Neural cell (in vitro differentiated cells): Measurements from ENCODE around the gene OLFM1.

Experiments
- EZH2 ChIP-seq: fragments of 200-600, 300-800 bp; shearing (Covaris generic), sonication (generic); IDR thresholded peaks from 2 replicates; pipeline ENCODE4 v1.6.1; 2014; ENCODE audit warnings: antibody characterized with exemption, low read length, borderline replicate concordance, mild to moderate bottlenecking; ENCODE audit not compliant: insufficient read depth, poor library complexity, severe bottlenecking
- MXI1 ChIP-seq: fragments of 450-650 bp; conservative IDR thresholded peaks from 2 replicates; pipeline ENCODE4 v1.6.1; 2014; ENCODE audit warnings: antibody characterized with exemption, mild to moderate bottlenecking; ENCODE audit not compliant: poor library complexity, severe bottlenecking
- POLR2AphosphoS5 ChIP-seq: IDR thresholded peaks from 2 replicates; pipeline ENCODE4 v1.6.1; 2012
- SMC3 ChIP-seq: fragments of 450-650 bp; conservative IDR thresholded peaks from 2 replicates; pipeline ENCODE4 v1.6.1; 2014; ENCODE audit warnings: antibody characterized with exemption, mild to moderate bottlenecking, moderate library complexity; ENCODE audit not compliant: poor library complexity
- TAF1 ChIP-seq: IDR thresholded peaks from 2 replicates; pipeline ENCODE4 v1.6.1; 2012; ENCODE audit warnings: low read depth
- TF ChIP-seq, protein P1 (sequence below): fragments of 450-650 bp; IDR thresholded peaks from 2 replicates; pipeline ENCODE4 v1.5.1; 2014; ENCODE audit warnings: antibody characterized with exemption, mild to moderate bottlenecking, moderate library complexity; ENCODE audit not compliant: poor library complexity, severe bottlenecking

DNA sequence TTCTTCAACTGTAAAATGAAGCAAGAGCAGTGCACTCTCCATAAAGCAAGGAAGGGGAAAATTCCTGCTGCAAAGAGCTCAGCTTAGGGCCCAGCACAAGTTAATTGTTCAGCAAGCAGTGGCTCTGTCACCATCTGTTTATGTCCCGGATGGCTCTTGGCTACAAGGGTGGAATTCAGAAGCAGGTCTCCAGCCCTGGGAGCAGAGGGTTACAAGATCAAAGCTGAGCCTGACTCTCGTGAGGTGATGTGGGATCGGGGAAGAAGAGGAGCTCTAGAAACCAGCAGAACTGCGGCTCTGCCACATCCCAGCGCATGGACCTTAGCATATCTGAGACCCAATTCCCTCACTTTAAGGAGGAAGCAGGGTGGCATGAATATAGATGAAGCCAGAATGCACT is 25.2 kb upstream of the OLFM1 start:
- TF ChIP-seq, protein P1, sequence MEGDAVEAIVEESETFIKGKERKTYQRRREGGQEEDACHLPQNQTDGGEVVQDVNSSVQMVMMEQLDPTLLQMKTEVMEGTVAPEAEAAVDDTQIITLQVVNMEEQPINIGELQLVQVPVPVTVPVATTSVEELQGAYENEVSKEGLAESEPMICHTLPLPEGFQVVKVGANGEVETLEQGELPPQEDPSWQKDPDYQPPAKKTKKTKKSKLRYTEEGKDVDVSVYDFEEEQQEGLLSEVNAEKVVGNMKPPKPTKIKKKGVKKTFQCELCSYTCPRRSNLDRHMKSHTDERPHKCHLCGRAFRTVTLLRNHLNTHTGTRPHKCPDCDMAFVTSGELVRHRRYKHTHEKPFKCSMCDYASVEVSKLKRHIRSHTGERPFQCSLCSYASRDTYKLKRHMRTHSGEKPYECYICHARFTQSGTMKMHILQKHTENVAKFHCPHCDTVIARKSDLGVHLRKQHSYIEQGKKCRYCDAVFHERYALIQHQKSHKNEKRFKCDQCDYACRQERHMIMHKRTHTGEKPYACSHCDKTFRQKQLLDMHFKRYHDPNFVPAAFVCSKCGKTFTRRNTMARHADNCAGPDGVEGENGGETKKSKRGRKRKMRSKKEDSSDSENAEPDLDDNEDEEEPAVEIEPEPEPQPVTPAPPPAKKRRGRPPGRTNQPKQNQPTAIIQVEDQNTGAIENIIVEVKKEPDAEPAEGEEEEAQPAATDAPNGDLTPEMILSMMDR = no peak
- TF ChIP-seq POLR2AphosphoS5 (no peak), EZH2 (no peak), TAF1 (no peak), SMC3 (no peak), MXI1 (no peak)
